Calu3 (cell line): Measurements from ENCODE around the gene LARGE1. TPM values are rescaled to one million over a fixed set of nuclear protein-coding genes. Genes with fewer than 3 reads are reported as not detected.

ENCODE experiments used
- BruUV-seq: library from RNA; stranded (reverse); fragments of 400-500 nt; replicated peaks from 2 replicates; lab custom pipeline; 2021; lab: Mats Ljungman, UMichigan
- CTCF ChIA-PET: fragments of 300-600 bp; sonication (Branson Sonifier 250); formaldehyde crosslinking; loops from one replicate; lab custom pipeline; 2022; ENCODE audit warnings: antibody characterized with exemption; lab: Charles Lee
- DNase-seq: peaks from one replicate; pipeline ENCODE4 v3.0.0; 2022
- H3K27ac Mint-ChIP-seq: one replicate; pipeline ENCODE4 v1.8.0; 2022; ENCODE audit warnings: mixed read lengths; ENCODE audit not compliant: unreplicated experiment
- H3K27me3 Mint-ChIP-seq: one replicate; pipeline ENCODE4 v1.8.0; 2022; ENCODE audit warnings: mixed read lengths; ENCODE audit not compliant: unreplicated experiment
- H3K36me3 Mint-ChIP-seq: one replicate; pipeline ENCODE4 v1.8.0; 2022; ENCODE audit warnings: mild to moderate bottlenecking, moderate library complexity, mixed read lengths; ENCODE audit not compliant: insufficient read depth, unreplicated experiment
- H3K4me1 Mint-ChIP-seq: one replicate; pipeline ENCODE4 v1.8.0; 2022; ENCODE audit warnings: mild to moderate bottlenecking, low read depth, mixed read lengths; ENCODE audit not compliant: unreplicated experiment
- H3K4me3 Mint-ChIP-seq: one replicate; pipeline ENCODE4 v1.8.0; 2022; ENCODE audit warnings: mild to moderate bottlenecking, low read depth, moderate library complexity, mixed read lengths; ENCODE audit not compliant: unreplicated experiment
- H3K9me3 Mint-ChIP-seq: one replicate; pipeline ENCODE4 v1.8.0; 2022; ENCODE audit warnings: low read depth, mixed read lengths; ENCODE audit not compliant: unreplicated experiment
- intact Hi-C: fragments of 100-400 bp; cut with micrococcal nuclease; formaldehyde crosslinking; loops from one replicate; pipeline ENCODE4 v1.10.0; 2022; ENCODE audit not compliant: unreplicated experiment
- total RNA-seq: library from RNA; stranded (reverse); gene quantifications from 2 replicates; pipeline ENCODE4 v1.2.3, GENCODE V29; 2022
- TF ChIP-seq, protein P1 (sequence below): fragments of 200-600 bp; IDR thresholded peaks from one replicate; pipeline ENCODE4 v1.8.0; 2022; ENCODE audit warnings: antibody characterized with exemption; ENCODE audit not compliant: unreplicated experiment

Gene LARGE1
- total RNA-seq, 1 experiment from 2014 or later: 11.6 TPM

DNA sequence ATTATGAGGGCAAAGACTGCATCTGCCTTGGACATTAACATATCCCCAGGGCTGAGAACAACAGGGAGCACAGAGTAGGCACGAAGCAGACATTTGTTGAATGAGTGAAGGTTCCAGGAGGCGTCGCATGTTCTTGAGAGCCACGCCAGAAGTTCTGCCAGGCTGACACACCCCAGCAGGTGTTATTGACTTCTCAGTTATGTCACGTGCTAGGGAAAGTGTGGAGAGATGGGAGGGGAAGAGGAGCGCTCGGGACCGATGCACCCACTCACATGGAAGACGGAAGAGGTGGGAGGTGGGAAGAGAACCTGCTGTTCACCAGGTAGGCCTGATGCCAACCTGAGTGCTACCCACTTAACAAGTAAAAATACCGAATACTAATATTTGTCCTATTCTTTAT, 232.8 kb downstream of the LARGE1 start:
- Mint-ChIP-seq H3K4me1 (no peaks in the 10 kb centered on the region), H3K36me3 (peaks cover 4% of the 10 kb centered on the region), H3K9me3 (peaks cover 17% of the 10 kb centered on the region), H3K27me3 (no peaks in the 10 kb centered on the region), H3K27ac (no peak overlapping the region), H3K4me3 (no peak overlapping the region)
- CTCF ChIA-PET: no interaction called here
- BruUV-seq: no TSS peak
- TF ChIP-seq, protein P1, sequence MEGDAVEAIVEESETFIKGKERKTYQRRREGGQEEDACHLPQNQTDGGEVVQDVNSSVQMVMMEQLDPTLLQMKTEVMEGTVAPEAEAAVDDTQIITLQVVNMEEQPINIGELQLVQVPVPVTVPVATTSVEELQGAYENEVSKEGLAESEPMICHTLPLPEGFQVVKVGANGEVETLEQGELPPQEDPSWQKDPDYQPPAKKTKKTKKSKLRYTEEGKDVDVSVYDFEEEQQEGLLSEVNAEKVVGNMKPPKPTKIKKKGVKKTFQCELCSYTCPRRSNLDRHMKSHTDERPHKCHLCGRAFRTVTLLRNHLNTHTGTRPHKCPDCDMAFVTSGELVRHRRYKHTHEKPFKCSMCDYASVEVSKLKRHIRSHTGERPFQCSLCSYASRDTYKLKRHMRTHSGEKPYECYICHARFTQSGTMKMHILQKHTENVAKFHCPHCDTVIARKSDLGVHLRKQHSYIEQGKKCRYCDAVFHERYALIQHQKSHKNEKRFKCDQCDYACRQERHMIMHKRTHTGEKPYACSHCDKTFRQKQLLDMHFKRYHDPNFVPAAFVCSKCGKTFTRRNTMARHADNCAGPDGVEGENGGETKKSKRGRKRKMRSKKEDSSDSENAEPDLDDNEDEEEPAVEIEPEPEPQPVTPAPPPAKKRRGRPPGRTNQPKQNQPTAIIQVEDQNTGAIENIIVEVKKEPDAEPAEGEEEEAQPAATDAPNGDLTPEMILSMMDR: no peak
- intact Hi-C loops: no loop called here
- DNase-seq: no peak

DNA sequence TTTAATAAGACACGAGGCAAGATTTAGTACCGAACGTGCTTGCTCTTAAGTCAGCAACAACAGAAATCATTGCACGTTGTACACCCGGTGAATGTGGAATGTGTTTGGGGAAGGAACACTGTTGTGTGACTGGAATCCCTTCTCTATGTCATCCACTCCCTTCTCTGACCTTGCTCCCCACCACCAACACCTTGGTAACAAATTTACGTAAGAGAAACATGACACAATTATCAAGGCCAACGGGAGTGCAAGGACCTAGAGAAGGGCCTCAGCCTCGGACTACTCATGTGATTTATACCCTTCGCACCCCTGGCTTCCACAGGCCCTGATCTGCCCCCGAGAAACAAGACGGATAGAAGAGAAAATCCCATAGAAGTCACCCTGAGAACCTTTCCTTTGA, 236.2 kb downstream of the LARGE1 start:
- H3K27me3 Mint-ChIP-seq: no peaks in the 10 kb centered on the region
- no peak overlapping the region for H3K4me3 Mint-ChIP-seq
- H3K9me3 Mint-ChIP-seq: peaks cover 10% of the 10 kb centered on the region

DNA sequence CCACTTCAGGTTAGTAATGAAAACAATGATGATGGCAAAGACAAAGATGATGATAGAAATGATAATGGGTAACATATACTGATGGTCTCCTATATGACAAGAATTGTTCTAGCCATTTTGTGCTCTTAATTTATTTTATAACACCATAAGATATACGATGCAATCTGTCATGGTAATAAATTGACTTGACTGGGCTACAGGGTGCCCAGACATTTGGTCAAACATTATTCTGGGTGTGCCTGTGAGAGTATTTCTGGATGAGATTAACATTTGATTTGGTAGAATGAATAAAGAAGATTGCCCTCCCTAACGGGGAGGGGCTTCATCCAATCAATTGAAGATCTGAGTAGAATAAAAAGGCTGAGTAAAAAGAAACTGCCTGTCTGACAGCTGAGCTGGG, 237.3 kb downstream of the LARGE1 start:
- TF ChIP-seq, protein P1: no peak
- Mint-ChIP-seq H3K36me3 (peaks cover 4% of the 10 kb centered on the region), H3K9me3 (peaks cover 5% of the 10 kb centered on the region), H3K27ac (no peak overlapping the region), H3K4me1 (no peaks in the 10 kb centered on the region), H3K27me3 (no peaks in the 10 kb centered on the region), H3K4me3 (no peak overlapping the region)
- BruUV-seq: no TSS peak
- intact Hi-C loops: no loop called here
- no peak for DNase-seq
- CTCF ChIA-PET: no interaction called here

More for the DNA sequence above, 236.2 kb downstream of the LARGE1 start:
- TF ChIP-seq, protein P1: no peak
- CTCF ChIA-PET: no interaction called here
- intact Hi-C loops: no loop called here
- DNase-seq: no peak
- H3K36me3 Mint-ChIP-seq: peaks cover 4% of the 10 kb centered on the region
- no TSS peak for BruUV-seq
- no peak overlapping the region for H3K27ac Mint-ChIP-seq
- no peaks in the 10 kb centered on the region for H3K4me1 Mint-ChIP-seq

DNA sequence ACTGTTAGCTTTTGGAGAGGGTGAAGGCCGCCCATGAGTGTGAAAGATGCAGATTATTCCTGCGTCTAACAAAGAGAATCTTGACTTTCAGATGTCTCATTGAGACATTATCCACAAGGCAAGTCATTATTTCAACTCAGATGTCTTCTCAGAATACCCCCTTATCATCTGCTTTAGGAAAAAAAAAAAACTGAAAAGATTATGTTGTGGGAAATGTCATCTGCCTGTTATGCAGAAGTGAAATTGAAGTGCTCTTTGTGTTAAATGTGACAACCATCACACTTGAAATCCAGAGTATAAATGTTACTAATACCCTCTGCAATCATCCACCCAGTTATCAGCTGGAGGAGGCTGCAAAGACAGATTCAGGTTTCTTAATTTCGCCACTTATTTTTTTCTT, 239.6 kb downstream of the LARGE1 start:
- no peak overlapping the region for H3K27ac Mint-ChIP-seq
- no peaks in the 10 kb centered on the region for H3K27me3 Mint-ChIP-seq
- CTCF ChIA-PET: no interaction called here
- no peaks in the 10 kb centered on the region for H3K36me3 Mint-ChIP-seq
- no peaks in the 10 kb centered on the region for H3K4me1 Mint-ChIP-seq
- intact Hi-C loops: no loop called here
- TF ChIP-seq, protein P1: no peak
- H3K9me3 Mint-ChIP-seq: peaks cover 9% of the 10 kb centered on the region
- no peak for DNase-seq
- no TSS peak for BruUV-seq
- H3K4me3 Mint-ChIP-seq: no peak overlapping the region
